Glomerular visceral epithelial cell (primary cell): ENCODE measurements around the gene CTAGE9.
A peak's percentile ranks its signal among the peaks of the same experiment; 100 is the strongest.
"Not testable (repeated sequence)": the region's sequence is repeated elsewhere in the genome, so short reads cannot be mapped to it uniquely, and the experiment has no call there.

Source experiments
- DNase-seq: peaks from one replicate; pipeline ENCODE4 v3.0.0-alpha.2; 2016; ENCODE audit errors: extremely low spot score

The CTAGE9 gene, protein sequence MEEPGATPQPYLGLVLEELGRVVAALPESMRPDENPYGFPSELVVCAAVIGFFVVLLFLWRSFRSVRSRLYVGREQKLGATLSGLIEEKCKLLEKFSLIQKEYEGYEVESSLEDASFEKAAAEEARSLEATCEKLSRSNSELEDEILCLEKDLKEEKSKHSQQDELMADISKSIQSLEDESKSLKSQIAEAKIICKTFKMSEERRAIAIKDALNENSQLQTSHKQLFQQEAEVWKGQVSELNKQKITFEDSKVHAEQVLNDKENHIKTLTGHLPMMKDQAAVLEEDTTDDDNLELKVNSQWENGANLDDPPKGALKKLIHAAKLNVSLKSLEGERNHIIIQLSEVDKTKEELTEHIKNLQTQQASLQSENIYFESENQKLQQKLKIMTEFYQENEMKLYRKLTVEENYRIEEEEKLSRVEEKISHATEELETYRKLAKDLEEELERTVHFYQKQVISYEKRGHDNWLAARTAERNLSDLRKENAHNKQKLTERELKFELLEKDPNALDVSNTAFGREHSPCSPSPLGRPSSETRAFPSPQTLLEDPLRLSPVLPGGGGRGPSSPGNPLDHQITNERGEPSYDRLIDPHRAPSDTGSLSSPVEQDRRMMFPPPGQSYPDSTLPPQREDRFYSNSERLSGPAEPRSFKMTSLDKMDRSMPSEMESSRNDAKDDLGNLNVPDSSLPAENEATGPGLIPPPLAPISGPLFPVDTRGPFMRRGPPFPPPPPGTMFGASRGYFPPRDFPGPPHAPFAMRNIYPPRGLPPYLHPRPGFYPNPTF

DNA sequence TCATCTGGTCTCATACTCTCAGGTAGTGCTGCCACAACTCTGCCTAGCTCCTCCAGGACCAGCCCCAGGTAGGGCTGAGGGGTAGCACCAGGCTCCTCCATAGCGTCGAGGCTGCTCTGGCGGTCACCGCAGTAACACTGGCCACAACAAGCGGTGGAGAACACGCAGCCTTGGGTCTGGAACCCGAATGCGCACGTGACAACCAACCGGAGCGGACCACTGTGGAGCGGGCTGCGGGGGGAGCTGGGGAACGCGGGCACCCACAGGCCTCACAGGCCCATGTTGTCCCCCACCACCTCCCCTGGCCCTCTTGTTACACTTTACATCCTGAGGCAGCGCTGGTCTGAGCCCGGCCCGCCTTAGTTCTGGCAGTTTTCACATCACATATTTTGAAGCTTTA is at the start of gene CTAGE9:
Gene CTAGE9 (minus strand): TSS at position 101 of the 400 bp plus-strand sequence. CDS start 0 bp downstream, at position 101.
- DNase-seq: not testable (repeated sequence)

DNA sequence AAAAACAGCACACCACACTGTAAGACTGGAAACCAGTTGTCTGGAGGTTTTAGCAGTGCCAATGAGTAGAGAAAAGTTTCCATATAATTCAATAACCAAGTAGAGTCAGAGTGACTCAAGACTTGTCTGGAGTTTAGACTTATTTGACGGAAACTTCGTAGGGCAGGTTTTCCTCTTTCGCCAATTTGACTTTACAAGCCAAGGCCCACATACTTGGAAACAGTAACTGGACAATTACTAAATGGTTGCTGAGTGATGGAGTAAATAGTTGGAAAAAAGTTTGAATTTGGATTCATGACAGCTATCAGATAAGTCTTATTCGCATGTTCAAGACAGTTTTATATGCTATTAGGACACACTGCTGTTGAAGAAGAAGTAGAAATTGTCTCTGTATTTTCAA is 48.1 kb upstream of the CTAGE9 start:
- no peak for DNase-seq

- no peak for DNase-seq
Measured at GRCh38 chr6:131756039-131756438, 45.2 kb upstream of the CTAGE9 start.

DNA sequence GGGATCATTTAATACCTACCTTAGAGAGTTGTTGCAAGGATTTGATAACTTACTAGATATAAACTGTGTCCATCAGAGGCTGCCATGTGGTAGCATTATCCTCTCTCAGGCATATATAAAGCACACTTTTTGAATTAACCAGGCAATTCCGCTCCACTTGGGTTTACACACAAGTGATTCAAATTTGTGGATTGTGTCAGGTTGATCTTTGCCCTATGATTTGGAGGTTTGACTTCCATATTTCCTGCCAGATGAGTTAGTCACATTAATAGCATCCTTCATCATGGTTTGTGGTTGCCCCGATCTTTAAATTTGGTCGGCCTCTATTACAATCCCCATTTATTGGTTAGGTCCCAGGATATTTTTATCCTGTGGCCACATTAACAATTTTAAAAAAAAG is 44.8 kb upstream of the CTAGE9 start:
- DNase-seq: peak; percentile 55

DNA sequence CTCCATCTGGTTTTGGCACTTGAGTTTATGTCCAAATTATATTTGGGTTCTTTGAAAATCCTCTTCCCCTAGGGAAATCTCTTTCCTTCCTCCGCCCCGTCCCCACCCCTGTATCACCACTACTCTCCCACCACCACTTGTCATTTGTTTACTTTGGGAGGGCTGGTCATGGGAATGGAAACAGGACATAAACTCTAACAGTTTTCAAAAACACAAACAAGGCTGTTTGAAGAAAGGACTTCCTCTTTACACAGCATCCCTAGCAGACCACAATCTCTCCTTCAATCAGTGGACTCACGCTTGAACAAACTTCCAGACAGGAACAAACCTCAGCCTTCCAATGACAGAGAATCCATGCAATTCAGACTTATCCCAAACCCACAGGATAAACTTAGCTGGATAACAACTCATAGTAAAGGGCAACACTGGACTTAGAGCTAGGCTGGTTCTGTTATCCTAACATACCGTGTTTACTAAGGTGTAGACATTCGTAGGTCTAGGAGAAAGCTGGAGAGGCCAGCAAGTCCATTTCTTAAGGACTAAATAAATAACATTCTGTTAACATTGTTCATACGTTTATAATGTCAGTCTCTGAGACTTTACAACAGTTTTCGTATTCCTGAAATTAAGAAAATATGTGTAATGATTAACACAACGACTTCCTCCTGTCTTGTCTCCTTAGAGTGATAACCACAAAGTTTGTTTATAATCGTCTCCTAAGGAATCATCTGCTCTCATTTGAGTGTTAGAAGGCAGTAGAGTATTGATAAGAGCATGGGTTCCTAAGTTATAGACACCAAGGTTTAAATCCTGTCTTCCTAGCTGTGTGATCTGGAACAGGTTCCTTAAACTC is 44.1 kb upstream of the CTAGE9 start:
- DNase-seq: peak; percentile 62

DNA sequence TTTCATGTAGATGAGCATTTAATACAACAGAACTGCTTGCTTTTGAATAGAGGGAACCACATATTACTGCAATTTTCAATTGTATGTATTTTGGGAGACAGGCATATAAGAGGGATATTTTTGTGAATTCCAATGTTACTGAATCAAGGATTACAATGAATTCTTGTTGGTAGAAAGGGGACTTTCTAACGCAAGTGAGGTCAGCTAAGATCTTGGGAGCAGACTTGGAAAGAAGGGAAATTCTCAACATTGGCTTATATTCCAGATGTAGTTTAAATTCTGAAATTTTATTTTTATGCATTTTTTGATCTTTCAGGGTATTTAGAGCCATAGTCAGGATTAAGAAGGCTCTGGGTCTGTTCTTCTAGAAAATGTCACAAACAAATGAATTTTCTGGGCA is 43.3 kb upstream of the CTAGE9 start:
- DNase-seq: no peak

GRCh38 chr6:131751012-131751715 is 40.3 kb upstream of the CTAGE9 start:
- not testable (repeated sequence) for DNase-seq

DNA sequence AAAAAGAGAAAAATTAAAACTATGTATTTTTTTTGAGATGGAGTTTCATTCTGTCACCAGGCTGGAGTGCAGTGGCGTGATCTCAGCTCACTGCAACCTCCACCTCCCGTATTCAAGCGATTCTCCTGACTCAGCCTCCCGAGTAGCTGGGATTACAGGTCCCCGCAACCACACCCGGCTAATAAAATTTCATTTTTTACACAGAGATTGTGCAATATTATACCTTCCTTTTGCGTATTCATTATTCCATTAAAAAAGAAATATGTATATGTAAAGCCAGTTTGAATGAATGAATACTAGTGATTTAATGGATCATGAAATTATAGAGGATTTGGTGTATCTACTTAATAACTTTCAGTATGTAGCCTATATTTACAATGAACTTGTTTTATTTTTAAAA is 38.2 kb upstream of the CTAGE9 start:
- no peak for DNase-seq

GRCh38 chr6:131747821-131748353 is 37.1 kb upstream of the CTAGE9 start:
- no peak for DNase-seq

- no peak for DNase-seq
Measured at GRCh38 chr6:131745476-131745875, 34.7 kb upstream of the CTAGE9 start.

DNA sequence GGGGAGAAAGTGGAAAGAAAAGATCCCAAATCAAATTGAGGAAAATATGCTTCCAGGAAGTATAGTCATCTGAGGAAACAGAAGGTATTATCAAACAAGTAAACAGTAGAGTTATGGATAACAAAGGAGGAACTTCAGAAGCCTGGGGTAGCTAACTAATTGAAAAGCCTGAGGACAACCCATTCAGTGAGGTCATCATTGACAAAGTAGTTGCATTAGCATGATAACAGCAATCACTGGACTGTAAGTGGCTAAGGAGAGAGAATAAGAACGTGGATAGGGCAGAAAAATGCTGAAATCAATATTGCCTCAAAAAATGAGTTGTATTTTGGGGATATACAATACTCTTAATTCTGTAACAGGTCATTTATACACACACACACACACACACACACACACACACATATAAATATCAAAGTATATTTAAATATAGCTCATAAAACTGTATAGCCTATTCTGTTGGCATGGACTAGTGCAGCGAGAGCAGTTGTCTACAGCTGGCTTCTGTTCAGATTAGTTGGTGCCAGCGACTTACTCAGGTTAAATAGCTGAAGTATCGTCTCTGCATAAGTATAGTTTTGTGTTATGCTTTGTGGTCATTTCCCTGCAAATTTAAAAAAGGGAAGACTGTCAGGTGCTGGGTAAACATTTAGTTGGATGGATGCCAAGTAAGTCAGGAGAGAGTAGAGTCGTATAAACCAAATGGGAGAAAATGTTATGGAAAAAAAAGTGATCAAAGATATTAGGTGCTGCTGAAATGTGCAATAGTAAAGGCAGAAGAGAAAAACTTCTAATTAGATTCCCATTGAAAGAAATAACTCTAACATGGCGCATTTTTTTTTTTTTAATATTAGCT is 33.8 kb upstream of the CTAGE9 start:
- DNase-seq: no peak

- DNase-seq: no peak
Measured at GRCh38 chr6:131741688-131742393, 31.0 kb upstream of the CTAGE9 start.

DNA sequence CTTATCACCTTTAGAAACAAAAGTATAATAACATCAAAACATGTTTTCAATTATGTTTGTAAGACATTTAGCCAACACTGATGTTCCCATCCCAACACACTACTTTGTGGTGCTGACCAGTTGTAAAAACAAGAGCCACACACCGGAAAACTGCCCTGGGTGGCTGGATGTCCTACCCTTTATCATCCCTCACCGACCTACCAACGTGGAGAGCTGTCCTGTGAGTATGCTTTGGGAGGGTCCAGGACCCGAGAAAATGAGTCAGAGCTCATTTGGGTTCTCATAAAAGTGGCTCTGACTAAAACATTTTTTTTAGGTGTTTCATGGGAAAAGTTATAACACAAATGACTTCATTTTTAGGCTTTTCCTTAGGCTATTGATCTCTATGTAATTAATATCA is 29.3 kb upstream of the CTAGE9 start:
- no peak for DNase-seq

DNA sequence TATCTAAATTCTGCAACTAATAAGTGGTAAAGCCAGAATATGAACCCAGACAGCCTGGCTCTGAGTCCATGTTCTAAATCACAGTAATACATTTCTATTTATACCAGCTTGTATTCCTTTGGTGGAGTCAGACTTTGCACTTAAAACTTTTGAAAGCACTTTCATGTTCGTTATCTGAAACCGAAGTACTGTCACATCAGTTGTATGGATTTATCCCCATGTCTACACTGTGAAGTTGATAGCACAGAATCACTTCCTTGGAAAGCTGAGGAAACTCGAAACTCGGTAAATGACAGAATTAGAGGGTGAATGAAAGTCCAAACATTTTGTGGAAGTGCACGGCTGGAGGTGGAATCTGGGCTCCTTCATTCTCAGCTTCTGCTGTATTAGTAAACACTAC is 28.3 kb upstream of the CTAGE9 start:
- DNase-seq: no peak

GRCh38 chr6:131736811-131737210 is 26.0 kb upstream of the CTAGE9 start:
- DNase-seq: no peak

GRCh38 chr6:131736003-131736596 is 25.3 kb upstream of the CTAGE9 start:
- no peak for DNase-seq

DNA sequence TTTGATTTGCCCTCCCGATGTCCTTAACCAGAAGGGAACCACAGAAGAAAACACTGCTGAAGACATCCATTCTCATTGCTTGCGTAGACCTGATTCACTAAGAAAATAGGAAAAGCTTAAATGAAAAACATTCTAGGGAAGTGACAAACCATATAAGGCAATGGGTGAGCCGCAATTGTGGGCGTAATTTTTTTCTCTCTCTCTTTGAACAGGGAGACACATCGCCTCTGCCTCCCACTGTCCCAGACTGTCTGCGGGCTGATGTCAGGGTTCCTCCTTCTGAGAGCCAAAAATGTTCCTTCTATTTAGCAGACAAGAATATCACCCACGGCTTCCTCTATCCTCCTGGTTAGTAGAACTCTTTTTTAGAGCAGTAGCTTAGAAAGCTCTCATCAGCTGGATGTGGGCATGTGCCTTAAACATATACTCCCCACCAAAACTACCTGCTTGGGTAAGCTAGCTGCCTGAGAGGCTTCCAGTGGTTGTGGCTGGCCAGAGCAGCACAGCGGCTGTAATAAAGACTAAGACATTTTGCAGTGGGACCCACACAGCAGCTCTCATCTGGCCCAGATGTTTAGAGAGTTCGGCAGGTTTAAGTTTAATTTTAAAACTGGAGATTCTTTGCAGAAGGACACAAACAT is 22.7 kb upstream of the CTAGE9 start:
- DNase-seq: no peak

DNA sequence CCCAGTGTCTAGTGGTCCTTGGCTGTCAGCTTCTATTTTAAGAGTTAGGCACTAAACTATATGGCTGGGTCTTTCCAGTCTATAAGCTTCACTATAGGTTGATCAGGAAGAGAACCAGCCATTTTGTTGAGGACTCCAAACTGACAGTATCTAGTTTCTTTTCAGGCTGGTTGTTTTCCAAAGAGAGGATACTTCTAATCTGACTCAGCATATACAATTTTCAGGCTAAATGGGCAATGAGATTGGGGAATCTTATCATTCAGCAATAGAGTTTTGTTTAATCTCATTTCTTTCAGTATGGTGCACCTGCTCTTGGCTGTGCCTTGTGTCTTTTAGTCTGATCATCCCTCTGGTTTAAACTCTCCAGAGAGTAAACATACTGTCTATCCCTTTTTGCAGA is 20.4 kb upstream of the CTAGE9 start:
- DNase-seq: no peak

- no peak for DNase-seq
Measured at GRCh38 chr6:131730264-131730663, 19.4 kb upstream of the CTAGE9 start.
